SU-DHL-6 (cell line): ENCODE results near the gene ZNF689.

ENCODE experiments used
- H2AFZ ChIP-seq: fragments of 200-600 bp; sonication (generic); 2 replicates; pipeline ENCODE4 v1.6.1; 2014; ENCODE audit warnings: low read depth, mild to moderate bottlenecking, moderate library complexity, mixed read lengths, antibody characterized with exemption, low read length; ENCODE audit not compliant: severe bottlenecking
- H3F3A ChIP-seq: fragments of 200-600 bp; shearing (Covaris generic); 2 replicates; pipeline ENCODE4 v1.6.0; 2016; ENCODE audit warnings: antibody characterized with exemption, mild to moderate bottlenecking; ENCODE audit not compliant: insufficient read depth
- H3K27ac ChIP-seq: fragments of 200-600 bp; sonication (generic); 2 replicates; pipeline ENCODE4 v1.5.1; 2016; ENCODE audit warnings: low read depth, mild to moderate bottlenecking, low read length, moderate library complexity, mixed read lengths
- H3K27me3 ChIP-seq: fragments of 200-600 bp; sonication (generic), shearing (Covaris generic); 2 replicates; pipeline ENCODE4 v1.6.0; 2014; ENCODE audit warnings: mild to moderate bottlenecking, low read length
- H3K36me3 ChIP-seq: fragments of 200-600 bp; sonication (generic); 2 replicates; pipeline ENCODE4 v1.6.1; 2014; ENCODE audit warnings: mild to moderate bottlenecking, low read length, mixed read lengths
- H3K4me2 ChIP-seq: fragments of 300-600, 200-600 bp; shearing (Covaris generic), sonication (generic); 2 replicates; pipeline ENCODE4 v1.6.0; 2014; ENCODE audit warnings: low read length, low read depth, mild to moderate bottlenecking; ENCODE audit not compliant: poor library complexity, severe bottlenecking
- H3K4me3 ChIP-seq: fragments of 200-600 bp; sonication (generic); 2 replicates; pipeline ENCODE4 v1.5.1; 2014; ENCODE audit warnings: antibody characterized with exemption, low read length, mild to moderate bottlenecking, mixed read lengths; ENCODE audit not compliant: insufficient read depth, poor library complexity, severe bottlenecking
- H3K79me2 ChIP-seq: fragments of 200-600 bp; sonication (generic); 2 replicates; pipeline ENCODE4 v1.6.1; 2014; ENCODE audit warnings: mild to moderate bottlenecking, low read length, moderate library complexity; ENCODE audit not compliant: insufficient read depth
- H3K9ac ChIP-seq: fragments of 200-600 bp; sonication (generic); 2 replicates; pipeline ENCODE4 v1.7.0; 2014; ENCODE audit warnings: mild to moderate bottlenecking, low read length
- H3K9me2 ChIP-seq: fragments of 200-600 bp; sonication (generic); replicated peaks from 2 replicates; pipeline ENCODE4 v1.6.1; 2014; ENCODE audit warnings: low read length; ENCODE audit not compliant: insufficient read depth
- H3K9me3 ChIP-seq: fragments of 200-600 bp; sonication (generic); 2 replicates; pipeline ENCODE4 v1.6.1; 2014; ENCODE audit warnings: low read length, mixed read lengths; ENCODE audit not compliant: insufficient read depth
- H4K20me1 ChIP-seq: fragments of 200-600 bp; sonication (generic); 2 replicates; pipeline ENCODE4 v1.6.1; 2014; ENCODE audit warnings: low read depth, mild to moderate bottlenecking, antibody characterized with exemption, low read length, moderate library complexity, mixed read lengths
- CTCF ChIP-seq: fragments of 200-600 bp; sonication (generic); IDR thresholded peaks from one replicate; pipeline ENCODE4 v1.5.1; 2017; ENCODE audit warnings: antibody characterized with exemption, mild to moderate bottlenecking, low read length, moderate library complexity; ENCODE audit not compliant: insufficient read depth, poor library complexity, severe bottlenecking
- EZH2phosphoT487 ChIP-seq: fragments of 200-600 bp; sonication (generic), shearing (Covaris generic); conservative IDR thresholded peaks from 2 replicates; pipeline ENCODE4 v1.6.1; 2018; ENCODE audit warnings: mild to moderate bottlenecking, antibody characterized with exemption, low read length, moderate library complexity, mixed read lengths

The ZNF689 gene

GRCh38 chr16:30581457-30581856, 28.7 kb downstream of the ZNF689 start:
- H3K36me3 ChIP-seq: no peaks in the 10 kb centered on the region
- no peaks in the 10 kb centered on the region for H3K27me3 ChIP-seq
- no peak overlapping the region for H3K27ac ChIP-seq
- H4K20me1 ChIP-seq: no peaks in the 10 kb centered on the region
- H3K79me2 ChIP-seq: no peaks in the 10 kb centered on the region
- H3K4me2 ChIP-seq: no peak overlapping the region
- H3K9me3 ChIP-seq: no peaks in the 10 kb centered on the region
- H3K4me3 ChIP-seq: no peak overlapping the region
- H2AFZ ChIP-seq: no peak overlapping the region
- TF ChIP-seq CTCF (no peak), EZH2phosphoT487 (no peak)
- H3K9ac ChIP-seq: no peak overlapping the region
- no peaks in the 10 kb centered on the region for H3K9me2 ChIP-seq
- H3F3A ChIP-seq: no peaks in the 10 kb centered on the region

- H3F3A ChIP-seq: no peaks in the 10 kb centered on the region
- H3K4me3 ChIP-seq: no peak overlapping the region
- no peaks in the 10 kb centered on the region for H3K9me3 ChIP-seq
- no peaks in the 10 kb centered on the region for H3K27me3 ChIP-seq
- no peaks in the 10 kb centered on the region for H3K36me3 ChIP-seq
- H3K79me2 ChIP-seq: peaks cover 27% of the 10 kb centered on the region
- H2AFZ ChIP-seq: no peak overlapping the region
- no peak overlapping the region for H3K9ac ChIP-seq
- H4K20me1 ChIP-seq: no peaks in the 10 kb centered on the region
- H3K4me2 ChIP-seq: peak overlapping the region; percentile 23
- TF ChIP-seq CTCF (no peak), EZH2phosphoT487 (no peak)
- H3K9me2 ChIP-seq: no peaks in the 10 kb centered on the region
- no peak overlapping the region for H3K27ac ChIP-seq
Observed at GRCh38 chr16:30574678-30575077, 35.5 kb downstream of the ZNF689 start.

GRCh38 chr16:30571445-30572322, 38.5 kb downstream of the ZNF689 start, which contains the start of gene ZNF688:
Gene ZNF688 (minus strand): TSS chr16:30571714. CDS start chr16:30571629, 85 bp downstream.
- no peak for TF ChIP-seq CTCF
- TF ChIP-seq EZH2phosphoT487: no peak
- H3K9me3 ChIP-seq: no peaks in the 10 kb centered on the region
- H3K36me3 ChIP-seq: no peaks in the 10 kb centered on the region
- peak within 1 kb of the TSS; percentile 73 for H3K4me3 ChIP-seq
- no peaks in the 10 kb centered on the region for H3K27me3 ChIP-seq
- H3K79me2 ChIP-seq: peaks cover 27% of the 10 kb centered on the region
- H3K9me2 ChIP-seq: no peaks in the 10 kb centered on the region
- H3K4me2 ChIP-seq: peak within 1 kb of the TSS; percentile 72
- peak within 1 kb of the TSS; percentile 77 for H3K27ac ChIP-seq
- H3K9ac ChIP-seq: peak within 1 kb of the TSS; percentile 77
- peak within 1 kb of the TSS; percentile 89 for H2AFZ ChIP-seq
- H4K20me1 ChIP-seq: no peaks in the 10 kb centered on the region
- no peaks in the 10 kb centered on the region for H3F3A ChIP-seq
